Measurements from ENCODE around the gene CACFD1.

Gene CACFD1

DNA sequence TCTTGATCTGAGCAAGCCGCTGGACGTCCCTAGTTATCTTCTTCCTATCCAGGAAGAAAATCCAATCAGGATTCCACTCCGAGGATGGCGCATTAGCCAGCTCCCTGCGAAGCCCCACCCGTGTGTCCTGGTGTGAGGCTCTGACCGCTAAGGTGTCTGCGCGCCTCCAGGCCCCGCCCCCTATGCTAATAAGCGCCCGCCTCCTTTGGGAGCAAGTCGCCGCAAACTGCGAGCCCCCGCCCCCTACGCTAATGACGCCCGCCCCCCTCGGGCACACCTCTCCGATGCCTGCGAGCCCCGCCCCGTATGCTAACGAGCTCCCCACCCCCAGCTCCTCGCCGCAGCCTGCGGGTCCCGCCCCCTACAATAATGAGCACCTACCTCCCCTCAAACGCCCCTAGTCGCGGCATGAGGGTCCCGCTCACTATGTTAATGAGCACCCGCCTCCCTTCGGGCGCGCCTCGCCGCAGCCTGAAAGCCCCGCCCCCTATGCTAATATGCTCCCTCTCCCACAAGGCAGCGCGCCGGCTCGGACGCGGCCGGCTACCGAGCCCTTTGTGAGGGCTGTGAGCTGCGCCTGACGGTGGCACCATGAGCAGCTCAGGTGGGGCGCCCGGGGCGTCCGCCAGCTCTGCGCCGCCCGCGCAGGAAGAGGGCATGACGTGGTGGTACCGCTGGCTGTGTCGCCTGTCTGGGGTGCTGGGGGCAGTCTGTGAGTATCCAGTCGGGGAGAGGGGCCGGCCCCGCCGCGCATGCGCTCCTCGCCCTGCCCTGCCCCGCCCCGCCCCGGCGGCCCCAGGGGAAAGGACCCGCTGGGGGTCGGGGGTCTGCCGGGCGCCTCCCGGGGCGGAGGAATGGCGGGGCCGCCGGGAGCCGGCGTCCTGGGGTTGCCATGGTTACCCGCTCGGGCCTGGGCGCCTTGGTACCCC lies at the start of gene CACFD1:
Gene CACFD1, plus strand, starts transcription at position 503 of the 929 bp plus-strand sequence. Its CDS starts 89 bp downstream, at position 592.
- TF ChIP-seq, protein P1, sequence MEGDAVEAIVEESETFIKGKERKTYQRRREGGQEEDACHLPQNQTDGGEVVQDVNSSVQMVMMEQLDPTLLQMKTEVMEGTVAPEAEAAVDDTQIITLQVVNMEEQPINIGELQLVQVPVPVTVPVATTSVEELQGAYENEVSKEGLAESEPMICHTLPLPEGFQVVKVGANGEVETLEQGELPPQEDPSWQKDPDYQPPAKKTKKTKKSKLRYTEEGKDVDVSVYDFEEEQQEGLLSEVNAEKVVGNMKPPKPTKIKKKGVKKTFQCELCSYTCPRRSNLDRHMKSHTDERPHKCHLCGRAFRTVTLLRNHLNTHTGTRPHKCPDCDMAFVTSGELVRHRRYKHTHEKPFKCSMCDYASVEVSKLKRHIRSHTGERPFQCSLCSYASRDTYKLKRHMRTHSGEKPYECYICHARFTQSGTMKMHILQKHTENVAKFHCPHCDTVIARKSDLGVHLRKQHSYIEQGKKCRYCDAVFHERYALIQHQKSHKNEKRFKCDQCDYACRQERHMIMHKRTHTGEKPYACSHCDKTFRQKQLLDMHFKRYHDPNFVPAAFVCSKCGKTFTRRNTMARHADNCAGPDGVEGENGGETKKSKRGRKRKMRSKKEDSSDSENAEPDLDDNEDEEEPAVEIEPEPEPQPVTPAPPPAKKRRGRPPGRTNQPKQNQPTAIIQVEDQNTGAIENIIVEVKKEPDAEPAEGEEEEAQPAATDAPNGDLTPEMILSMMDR (IDR thresholded peaks at IDR 0.05; ENCODE audit: control insufficient read depth, extremely low read depth, insufficient read depth) = no peak
- DNase-seq (ENCODE audit: low read depth) = peak; percentile 90
- peak within 1 kb of the TSS; percentile 73 for H3K4me3 ChIP-seq (ENCODE audit: low read depth, low read length)

DNA sequence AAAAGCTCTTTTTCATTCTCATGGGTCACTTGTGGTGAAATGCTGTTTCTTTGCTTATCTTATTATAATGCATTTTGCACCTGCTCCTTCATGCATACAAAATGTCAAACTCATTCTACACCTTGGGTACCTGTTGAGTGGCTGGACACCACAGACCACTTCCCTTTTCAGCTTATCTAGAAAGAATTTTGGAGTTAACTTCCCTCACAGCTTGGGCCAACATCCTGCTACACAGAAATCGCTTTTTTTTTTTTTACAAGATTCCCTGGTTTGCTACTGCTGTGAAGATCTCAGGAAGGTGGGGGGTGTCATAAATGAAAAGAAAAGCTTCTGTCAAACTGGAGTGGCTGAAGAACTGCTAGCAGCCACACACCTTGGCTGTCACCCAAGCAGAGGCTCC lies 44.6 kb upstream of the CACFD1 start:
- DNase-seq (ENCODE audit: low read depth) = no peak
- H3K4me3 ChIP-seq (ENCODE audit: low read depth, low read length) = no peak overlapping the region
- TF ChIP-seq, protein P1 (IDR thresholded peaks at IDR 0.05; ENCODE audit: control insufficient read depth, extremely low read depth, insufficient read depth) = no peak

DNA sequence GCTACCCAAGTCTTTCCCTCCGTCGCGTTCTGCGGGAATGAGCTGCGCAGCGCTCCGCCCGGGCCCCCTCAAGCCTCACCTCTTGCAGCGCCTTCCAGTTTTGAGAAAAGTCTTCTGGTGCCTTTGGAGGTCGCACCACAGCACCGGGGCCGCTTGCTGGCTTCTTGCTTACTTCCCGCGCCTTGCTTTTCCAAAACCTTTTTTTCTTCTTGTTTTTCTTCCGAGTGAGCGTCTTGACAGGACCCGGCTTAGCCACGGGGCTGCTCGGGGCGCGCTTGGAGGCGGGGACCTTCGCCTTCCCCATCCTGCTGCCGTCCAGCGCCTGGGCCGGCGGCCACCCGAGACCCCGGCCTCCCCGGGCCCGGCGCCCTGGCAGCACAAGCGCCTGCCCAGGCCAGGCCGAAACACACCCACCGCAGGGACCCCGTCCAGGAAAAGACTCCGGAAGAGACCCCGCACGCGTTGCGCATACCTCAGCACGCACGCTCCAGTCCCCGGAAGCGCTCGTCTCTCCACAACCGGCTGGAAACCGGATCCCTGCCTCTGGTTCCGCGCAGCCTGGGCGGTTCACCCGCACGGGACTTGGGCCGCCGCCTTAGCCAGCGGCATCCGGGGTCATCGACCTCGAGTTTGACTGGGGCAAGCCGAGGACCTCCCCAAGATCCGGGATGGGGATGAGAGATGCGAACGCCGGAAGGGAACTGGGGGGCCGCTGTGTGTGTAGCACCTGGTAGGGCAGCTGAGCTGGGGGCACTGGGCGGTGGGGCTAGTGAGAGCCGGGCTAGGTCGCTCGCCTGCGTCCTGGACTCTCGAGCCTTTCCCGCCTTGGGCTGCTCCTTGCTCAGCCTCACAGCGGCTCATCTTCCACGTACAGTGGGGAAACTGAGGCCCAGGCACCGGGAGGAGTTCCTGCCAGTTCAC lies 42.0 kb upstream of the CACFD1 start, which contains the start of gene REXO4:
Gene REXO4, minus strand, starts transcription at position 470 of the 921 bp plus-strand sequence. Its CDS starts 166 bp downstream, at position 304.
- TF ChIP-seq, protein P1 (IDR thresholded peaks at IDR 0.05; ENCODE audit: control insufficient read depth, extremely low read depth, insufficient read depth) = no peak
- DNase-seq (ENCODE audit: low read depth) = peak; percentile 64
- H3K4me3 ChIP-seq (ENCODE audit: low read depth, low read length) = peak within 1 kb of the TSS; percentile 99

DNA sequence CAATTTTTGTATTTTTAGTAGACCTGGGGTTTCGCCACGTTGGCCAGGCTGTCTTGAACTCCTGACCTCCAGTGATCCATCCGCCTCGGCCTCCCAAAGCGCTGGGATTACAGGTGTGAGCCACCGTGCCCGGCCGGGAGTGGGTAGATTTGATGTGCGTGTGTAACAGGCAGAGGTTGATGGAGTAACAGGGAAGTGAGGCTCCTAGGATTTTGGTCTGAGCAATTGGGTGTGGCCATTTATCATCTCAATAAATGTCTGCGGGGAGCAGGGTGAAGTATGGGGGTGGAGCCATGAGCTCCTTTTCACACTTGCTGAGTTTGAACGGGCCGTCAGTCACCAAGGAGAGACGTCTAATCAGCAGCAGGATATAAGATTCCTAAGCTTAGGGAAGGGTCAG lies 40.8 kb upstream of the CACFD1 start:
- TF ChIP-seq, protein P1 (IDR thresholded peaks at IDR 0.05; ENCODE audit: control insufficient read depth, extremely low read depth, insufficient read depth) = no peak
- DNase-seq (ENCODE audit: low read depth) = no peak
- H3K4me3 ChIP-seq (ENCODE audit: low read depth, low read length) = peak overlapping the region; percentile 99; the same call in 1 of the 2 replicates

DNA sequence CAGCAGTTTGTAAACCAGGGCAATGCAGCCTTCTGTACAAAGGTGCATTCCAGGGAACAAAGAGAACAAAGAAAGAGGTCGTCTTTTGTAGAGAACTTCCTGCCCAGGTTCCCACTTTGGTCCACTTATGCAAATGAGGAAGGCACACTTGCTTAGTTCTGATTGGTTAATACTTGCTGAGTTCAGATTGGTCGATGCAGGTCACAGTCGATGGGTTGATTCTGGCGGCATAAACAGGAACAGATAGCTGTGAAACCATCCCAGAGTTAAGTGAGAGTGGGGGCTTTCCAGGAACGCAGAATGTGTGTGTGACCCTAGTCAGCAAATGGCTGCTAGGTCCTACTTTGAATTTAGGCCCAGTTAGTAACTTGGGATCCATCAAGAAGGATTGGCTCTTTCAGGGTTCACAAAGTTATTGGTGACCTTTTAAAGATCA lies 39.4 kb upstream of the CACFD1 start:
- TF ChIP-seq, protein P1 (IDR thresholded peaks at IDR 0.05; ENCODE audit: control insufficient read depth, extremely low read depth, insufficient read depth) = no peak
- no peak for DNase-seq (ENCODE audit: low read depth)
- no peak overlapping the region for H3K4me3 ChIP-seq (ENCODE audit: low read depth, low read length)

DNA sequence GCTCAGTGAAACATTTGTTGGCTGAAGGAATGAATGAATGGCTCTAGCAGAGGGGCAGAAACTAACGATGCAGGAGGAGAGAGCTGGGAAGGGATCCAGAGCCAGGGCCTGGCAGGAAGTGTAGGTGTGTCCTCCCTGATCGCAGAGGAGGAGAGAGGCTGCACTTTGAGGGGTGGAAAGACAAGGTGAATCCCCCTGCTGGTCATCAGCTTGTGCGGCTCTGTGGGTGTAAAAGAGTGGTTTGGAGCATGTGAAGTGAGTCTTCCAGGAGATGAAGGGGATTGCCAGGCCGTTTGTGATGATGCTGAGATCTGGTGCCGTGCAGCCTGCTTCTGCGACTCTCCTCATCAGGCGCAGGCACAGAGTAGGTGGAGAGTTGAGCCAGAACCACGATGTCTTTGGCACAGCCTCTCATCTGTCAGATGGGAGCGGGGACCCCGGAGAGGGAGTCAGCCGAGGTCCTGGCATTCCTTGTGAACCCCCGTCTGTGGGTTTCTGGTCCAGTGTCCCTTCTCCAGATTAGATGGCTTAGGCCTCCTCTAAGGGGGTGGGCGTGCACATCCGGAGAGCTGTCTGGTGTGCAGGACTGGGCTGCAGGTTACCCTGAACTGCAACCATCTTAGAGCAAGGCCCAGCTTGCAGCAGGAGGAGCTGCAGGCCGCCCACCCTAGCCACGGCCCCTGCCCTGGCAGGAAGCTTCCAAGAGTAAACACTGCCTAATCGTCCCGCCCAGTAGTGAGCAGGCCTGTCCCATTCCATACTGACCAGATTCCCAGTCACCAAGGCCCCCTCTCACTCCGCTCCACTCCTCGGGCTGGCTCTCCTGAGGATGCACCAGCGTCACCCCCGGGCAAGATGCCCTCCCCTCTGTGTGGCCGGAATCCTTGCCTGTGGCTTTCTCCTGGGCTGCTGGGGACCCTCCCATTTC lies 37.9 kb upstream of the CACFD1 start, which contains the start of gene ADAMTS13:
Gene ADAMTS13, plus strand, starts transcription at position 753 of the 928 bp plus-strand sequence. Its CDS starts 77 bp downstream, at position 830.
- no peak for DNase-seq (ENCODE audit: low read depth)
- H3K4me3 ChIP-seq (ENCODE audit: low read depth, low read length) = no peak within 1 kb of the TSS
- TF ChIP-seq, protein P1 (IDR thresholded peaks at IDR 0.05; ENCODE audit: control insufficient read depth, extremely low read depth, insufficient read depth) = no peak
